T47D (cell line): ENCODE data around the gene RBM38.

Experiments used
- DNase-seq, 2 experiments: peaks; one replicate each; pipeline versions ENCODE4 v3.0.0 to v3.0.0-alpha.2; 2011 to 2012; ENCODE audit warnings: low read depth in 1 of 2, low spot score in 1 of 2
- JUND ChIP-seq: IDR thresholded peaks from 2 replicates; pipeline ENCODE4 v1.6.1; 2012; ENCODE audit warnings: low read depth
- in situ Hi-C: cut with HindIII; loops from 2 replicates; pipeline ENCODE4 v1.10.0; 2016; ENCODE audit warnings: low sequenced_read_pairs, low pct_unique_long_range_greater_than_20kb

RBM38 gene

GRCh38 chr20:57457243-57458095, 66.3 kb downstream of the RBM38 start:
- in situ Hi-C loops, result no loop called here
- no peak for TF ChIP-seq JUND
- DNase-seq, result peak in 1 of 2 experiments; percentile 65

DNA sequence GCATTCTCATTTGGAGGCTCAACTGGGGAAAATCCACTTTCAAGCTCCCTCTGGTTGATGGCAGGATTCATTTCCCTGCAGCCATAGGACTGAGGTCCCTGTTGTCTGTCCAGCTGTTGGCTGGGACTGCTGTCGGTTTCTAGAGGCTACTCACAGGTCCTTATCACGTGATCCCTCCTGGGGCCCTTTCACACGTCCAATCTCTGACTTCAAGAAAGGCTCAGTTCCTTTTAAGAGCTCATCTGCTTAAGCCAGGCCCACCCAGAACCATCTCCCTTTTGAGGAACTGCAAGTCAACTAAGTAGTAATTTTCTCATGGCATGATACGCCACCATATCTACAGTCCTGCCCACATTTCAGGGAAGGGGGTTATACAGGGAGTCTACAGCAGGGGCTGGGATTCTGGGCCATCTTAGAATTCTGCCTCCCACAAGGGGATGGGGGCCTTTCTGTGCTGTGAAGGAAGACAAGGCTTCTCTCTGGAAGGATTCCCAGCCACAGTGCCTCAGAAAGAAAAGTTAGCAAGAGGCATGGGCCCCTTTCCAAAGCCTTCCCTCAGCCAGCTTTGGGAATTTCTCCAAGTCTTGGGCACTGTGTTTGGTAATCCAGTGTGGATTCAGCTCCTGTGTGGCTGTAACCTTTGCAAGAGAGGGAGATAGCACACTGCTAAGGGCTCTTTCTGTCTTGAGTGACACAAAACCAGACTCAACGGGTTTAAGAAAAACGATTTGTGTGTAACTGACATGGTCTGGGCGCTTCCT, 67.4 kb downstream of the RBM38 start:
- in situ Hi-C loops, result no loop called here
- no peak for TF ChIP-seq JUND
- DNase-seq, result no peak
